Liver (tissue), 9 donors: ENCODE measurements around the gene LGALS12. TPM values are rescaled to one million over a fixed set of nuclear protein-coding genes. Genes with fewer than 3 reads are reported as not detected.
"Not testable (repeated sequence)": the region's sequence is repeated elsewhere in the genome, so short reads cannot be mapped to it uniquely, and the experiment has no call there.

ENCODE experiments used
- DNase-seq: peaks from one replicate; pipeline ENCODE4 v3.0.0-alpha.2; 2017; ENCODE audit warnings: low spot score
- H3K27ac ChIP-seq, 2 donors: one replicate each; pipeline ENCODE4 v1.7.0; 2013; ENCODE audit warnings: inconsistent platforms in 2 of 2, low read length in 2 of 2, control low read depth in 1 of 2, low read depth in 1 of 2, mild to moderate bottlenecking in 1 of 2
- H3K27me3 ChIP-seq, 4 donors: one replicate each; pipeline versions ENCODE4 v1.6.1 to v1.7.0; 2013; ENCODE audit warnings: low read length in 3 of 4, inconsistent platforms in 1 of 4, mild to moderate bottlenecking in 1 of 4, moderate library complexity in 1 of 4; ENCODE audit not compliant: control insufficient read depth in 4 of 4, insufficient read depth in 4 of 4
- H3K36me3 ChIP-seq, 4 donors: one replicate each; pipeline versions ENCODE4 v1.6.1 to v1.7.0; 2013; ENCODE audit warnings: low read length in 3 of 4, mild to moderate bottlenecking in 3 of 4, low read depth in 1 of 4, moderate library complexity in 1 of 4; ENCODE audit not compliant: control insufficient read depth in 4 of 4, insufficient read depth in 3 of 4
- H3K4me1 ChIP-seq, 4 donors: one replicate each; pipeline versions ENCODE4 v1.6.1 to v1.7.0; 2013; ENCODE audit warnings: low read length in 3 of 4, mild to moderate bottlenecking in 3 of 4, moderate library complexity in 1 of 4; ENCODE audit not compliant: control insufficient read depth in 4 of 4, insufficient read depth in 4 of 4
- H3K4me3 ChIP-seq, 3 donors: one replicate each; pipeline versions ENCODE4 v1.6.1 to v1.7.0; 2013; ENCODE audit warnings: low read length in 3 of 3, control low read depth in 1 of 3, low read depth in 1 of 3, mild to moderate bottlenecking in 1 of 3
- H3K9ac ChIP-seq, 2 donors: one replicate each; pipeline ENCODE4 v1.7.0; 2013; ENCODE audit warnings: low read length in 2 of 2, mild to moderate bottlenecking in 2 of 2, moderate library complexity in 2 of 2, control low read depth in 1 of 2, low read depth in 1 of 2
- H3K9me3 ChIP-seq, 4 donors: one replicate each; pipeline versions ENCODE4 v1.6.1 to v1.7.0; 2013; ENCODE audit warnings: low read length in 3 of 4; ENCODE audit not compliant: control insufficient read depth in 4 of 4
- ATF3 ChIP-seq: IDR thresholded peaks from 2 replicates; pipeline ENCODE4 v1.6.1; 2016; ENCODE audit warnings: antibody characterized with exemption
- CTCF ChIP-seq: fragments of 150-350 bp; IDR thresholded peaks from 2 replicates; pipeline ENCODE4 v1.5.1; 2017; ENCODE audit warnings: improper control_type of control experiment, low read depth, low read length; ENCODE audit not compliant: missing input control
- EGR1 ChIP-seq, 2 donors: IDR thresholded peaks; 2 replicates each; pipeline ENCODE4 v1.6.1; 2016 to 2018; ENCODE audit warnings: antibody characterized with exemption in 2 of 2, low read depth in 2 of 2
- FOXA1 ChIP-seq: IDR thresholded peaks from 2 replicates; pipeline ENCODE4 v1.6.1; 2016; ENCODE audit warnings: antibody characterized with exemption
- FOXA2 ChIP-seq: IDR thresholded peaks from 2 replicates; pipeline ENCODE4 v1.6.1; 2016; ENCODE audit warnings: antibody characterized with exemption
- GABPA ChIP-seq, 2 donors: IDR thresholded peaks in 1 of 2; conservative IDR thresholded peaks in 1 of 2; 2 replicates each; pipeline ENCODE4 v1.6.1; 2016; ENCODE audit warnings: antibody characterized with exemption in 2 of 2, mild to moderate bottlenecking in 1 of 2, moderate library complexity in 1 of 2
- HNF4A ChIP-seq, 2 donors: conservative IDR thresholded peaks; 2 replicates each; pipeline ENCODE4 v1.6.1; 2016; ENCODE audit warnings: antibody characterized with exemption in 2 of 2, mild to moderate bottlenecking in 2 of 2
- HNF4G ChIP-seq: IDR thresholded peaks from 2 replicates; pipeline ENCODE4 v1.6.1; 2016; ENCODE audit warnings: antibody characterized with exemption
- JUND ChIP-seq, 2 donors: IDR thresholded peaks; 2 replicates each; pipeline ENCODE4 v1.6.1; 2016; ENCODE audit warnings: antibody characterized with exemption in 2 of 2
- MAX ChIP-seq: IDR thresholded peaks from 2 replicates; pipeline ENCODE4 v1.6.1; 2016; ENCODE audit warnings: antibody characterized with exemption
- NR2F2 ChIP-seq: IDR thresholded peaks from 2 replicates; pipeline ENCODE4 v1.6.1; 2016; ENCODE audit warnings: antibody characterized with exemption
- RAD21 ChIP-seq, 2 donors: IDR thresholded peaks; 2 replicates each; pipeline ENCODE4 v1.6.1; 2016; ENCODE audit warnings: antibody characterized with exemption in 2 of 2, mild to moderate bottlenecking in 2 of 2
- REST ChIP-seq: IDR thresholded peaks from 2 replicates; pipeline ENCODE4 v1.6.1; 2016; ENCODE audit warnings: antibody characterized with exemption, mild to moderate bottlenecking
- RXRA ChIP-seq, 2 donors: IDR thresholded peaks; 2 replicates each; pipeline ENCODE4 v1.6.1; 2017 to 2018; ENCODE audit warnings: antibody characterized with exemption in 2 of 2, mild to moderate bottlenecking in 1 of 2
- SP1 ChIP-seq: IDR thresholded peaks from 2 replicates; pipeline ENCODE4 v1.6.1; 2018; ENCODE audit warnings: antibody characterized with exemption, mild to moderate bottlenecking
- TAF1 ChIP-seq: conservative IDR thresholded peaks from 2 replicates; pipeline ENCODE4 v1.6.1; 2016; ENCODE audit warnings: antibody characterized with exemption, mild to moderate bottlenecking
- YY1 ChIP-seq: IDR thresholded peaks from 2 replicates; pipeline ENCODE4 v1.6.1; 2016; ENCODE audit warnings: antibody characterized with exemption, mild to moderate bottlenecking
- ZBTB33 ChIP-seq: IDR thresholded peaks from 2 replicates; pipeline ENCODE4 v1.6.1; 2016; ENCODE audit warnings: antibody characterized with exemption
- WGBS: extraction: QIAGEN DNeasy Blood & Tissue Kit; methylation state at CpG from one replicate; pipeline ENCODE4 v1.1.7; 2013; 5-methylcytosine and 5-hydroxymethylcytosine counted together
- polyA plus RNA-seq, 2 donors: library from polyadenylated mRNA; stranded (reverse) in 1 of 2; unstranded in 1 of 2; fragments of 200-250 nt in 1 of 2; fragments of >200 nt in 1 of 2; fragmentation: Nextera tagmentation in 1 of 2; extraction: Ambion mirVana in 1 of 2; gene quantifications; one replicate each; pipeline versions ENCODE4 v1.2.1 to v1.2.3, GENCODE V29; 2013 to 2015
- total RNA-seq, 2 donors: library from RNA; depleted of rRNA; stranded (reverse); fragments of >200 nt; gene quantifications; one replicate each; pipeline ENCODE4 v1.2.3, GENCODE V29; 2014
- donor health status: healthy.
- donor health status: healthy.
- donor health status: healthy.
- donor health status: healthy.
- donor health status: healthy.

LGALS12 gene
- total and polyA plus RNA-seq, 4 donors = 0.03 to 0.98 TPM; not detected in 2

- TF ChIP-seq CTCF (no peak), ZBTB33 (no peak), FOXA1 (no peak), GABPA (IDR thresholded peaks at IDR 0.05 in 1 of 2, conservative IDR thresholded peaks at IDR 0.05 in 1 of 2) (no peak), SP1 (peak; percentile 37), RXRA (IDR thresholded peaks at IDR 0.05) (peak; percentile 20 to 60), JUND (IDR thresholded peaks at IDR 0.05) (no peak), NR2F2 (no peak), YY1 (no peak), TAF1 (peak; percentile 38), MAX (no peak), RAD21 (IDR thresholded peaks at IDR 0.05) (peak; percentile 35 to 59), HNF4A (conservative IDR thresholded peaks at IDR 0.05) (peak in 1 of 2 donors; percentile 68), HNF4G (no peak), FOXA2 (no peak), REST (no peak), ATF3 (peak; percentile 55), EGR1 (IDR thresholded peaks at IDR 0.05; ENCODE audit: low read depth in 2 of 2) (no peak)
- H3K27ac ChIP-seq = peak overlapping the region; percentile 94 to 98
- no peaks in the 10 kb centered on the region for H3K27me3 ChIP-seq
- peaks cover 9 to 22% (median 16%) of the 10 kb centered on the region in 4 donors for H3K4me1 ChIP-seq
- H3K9me3 ChIP-seq = no peaks in the 10 kb centered on the region
- no peak for DNase-seq
- peak overlapping the region; percentile 79 to 93 for H3K9ac ChIP-seq
- peaks cover 0 to 2% (median 0%) of the 10 kb centered on the region in 4 donors for H3K36me3 ChIP-seq
- H3K4me3 ChIP-seq = peak overlapping the region; percentile 50 to 84 (median 83)
- WGBS = 29% methylated on average over 8 of the region's 8 CpGs
Measured at GRCh38 chr11:63537293-63538101, 31.6 kb downstream of the LGALS12 start.

- H3K9me3 ChIP-seq, H3K27ac ChIP-seq, DNase-seq, H3K9ac ChIP-seq, H3K4me3 ChIP-seq, H3K27me3 ChIP-seq: not testable (repeated sequence)
- WGBS = 88% methylated on average over 2 of the region's 2 CpGs
- Histone ChIP-seq H3K4me1 (peaks cover 8 to 14% (median 10%) of the 10 kb centered on the region in 4 donors), H3K36me3 (peaks cover 3 to 33% (median 27%) of the 10 kb centered on the region in 4 donors)
Measured at GRCh38 chr11:63542506-63542905, 36.6 kb downstream of the LGALS12 start.
